Fibroblast of the conjunctiva (primary cell): ENCODE results near the gene LDLRAD4.
"Not testable (repeated sequence)": the region's sequence is repeated elsewhere in the genome, so short reads cannot be mapped to it uniquely, and the experiment has no call there.

Experiments used
- DNase-seq: peaks from one replicate; pipeline ENCODE4 v3.0.0-alpha.2; 2010; ENCODE audit warnings: low read depth

Gene LDLRAD4

GRCh38 chr18:13338318-13338717 lies 119.8 kb downstream of the LDLRAD4 start:
- no peak for DNase-seq

GRCh38 chr18:13339653-13340052 lies 121.1 kb downstream of the LDLRAD4 start:
- DNase-seq = no peak

GRCh38 chr18:13346449-13346848 lies 127.9 kb downstream of the LDLRAD4 start:
- not testable (repeated sequence) for DNase-seq

- DNase-seq = no peak
These were observed 134.7 kb downstream of the LDLRAD4 start for GRCh38 chr18:13353084-13353823.

- no peak for DNase-seq
These were observed 135.8 kb downstream of the LDLRAD4 start for GRCh38 chr18:13354402-13354801.

GRCh38 chr18:13356032-13356431 lies 137.5 kb downstream of the LDLRAD4 start:
- no peak for DNase-seq

- DNase-seq = no peak
These were observed 138.7 kb downstream of the LDLRAD4 start for GRCh38 chr18:13357289-13357688.

- no peak for DNase-seq
These were observed 140.7 kb downstream of the LDLRAD4 start for GRCh38 chr18:13359210-13359609.

- DNase-seq = no peak
These were observed 142.9 kb downstream of the LDLRAD4 start for GRCh38 chr18:13361431-13361830.

GRCh38 chr18:13362051-13362450 lies 143.5 kb downstream of the LDLRAD4 start:
- DNase-seq = no peak

GRCh38 chr18:13362607-13363006 lies 144.0 kb downstream of the LDLRAD4 start:
- DNase-seq = no peak

GRCh38 chr18:13363359-13363758 lies 144.8 kb downstream of the LDLRAD4 start:
- DNase-seq = no peak

- DNase-seq = no peak
These were observed 146.2 kb downstream of the LDLRAD4 start for GRCh38 chr18:13364721-13365205.

GRCh38 chr18:13366131-13366530 lies 147.6 kb downstream of the LDLRAD4 start:
- DNase-seq = no peak

GRCh38 chr18:13366541-13366940 lies 148.0 kb downstream of the LDLRAD4 start:
- no peak for DNase-seq

- DNase-seq = no peak
These were observed 148.7 kb downstream of the LDLRAD4 start for GRCh38 chr18:13366962-13367892.

GRCh38 chr18:13368080-13368813 lies 149.7 kb downstream of the LDLRAD4 start:
- DNase-seq = no peak

GRCh38 chr18:13369353-13369752 lies 150.8 kb downstream of the LDLRAD4 start:
- no peak for DNase-seq

- no peak for DNase-seq
These were observed 151.4 kb downstream of the LDLRAD4 start for GRCh38 chr18:13369756-13370510.

GRCh38 chr18:13370995-13371625 lies 152.6 kb downstream of the LDLRAD4 start:
- DNase-seq = no peak
